K562 (cell line): ENCODE measurements around the gene ZNF146. TPM values are rescaled to one million over a fixed set of nuclear protein-coding genes. Genes with fewer than 3 reads are reported as not detected.

Experiments used
- CTCFL ChIP-seq: IDR thresholded peaks from 2 replicates; pipeline ENCODE4 v1.6.1; 2011; ENCODE audit warnings: borderline replicate concordance, low read depth, mild to moderate bottlenecking, moderate library complexity, low read length; ENCODE audit not compliant: insufficient read depth, poor library complexity, severe bottlenecking
- FOXA1 ChIP-seq: fragments of 450-650 bp; IDR thresholded peaks from 2 replicates; pipeline ENCODE4 v1.6.1; 2016; ENCODE audit warnings: mild to moderate bottlenecking, borderline replicate concordance
- FOXM1 ChIP-seq, 2 experiments: fragments of 450-650 bp in 1 of 2; sonication (generic) in 1 of 2; formaldehyde crosslinking in 1 of 2; IDR thresholded peaks; 2 replicates each; pipeline versions ENCODE4 v1.6.1 to v1.9.0; 2017 to 2022; ENCODE audit warnings: low read depth in 2 of 2, mild to moderate bottlenecking in 2 of 2, missing genetic modification reagents in 1 of 2, moderate library complexity in 1 of 2
- FOXO4 ChIP-seq: fragments of 450-650 bp; formaldehyde crosslinking; IDR thresholded peaks from 2 replicates; pipeline ENCODE4 v1.4.0; 2020; ENCODE audit warnings: mild to moderate bottlenecking, moderate library complexity
- GABPB1 ChIP-seq: sonication (generic); formaldehyde crosslinking; IDR thresholded peaks from 2 replicates; pipeline ENCODE4 v1.8.0; 2022; ENCODE audit warnings: mild to moderate bottlenecking, missing genetic modification reagents
- HLTF ChIP-seq: fragments of 450-650 bp; IDR thresholded peaks from 2 replicates; pipeline ENCODE4 v1.6.1; 2016
- JUND ChIP-seq, 2 experiments: IDR thresholded peaks; 2 replicates in 1 of 2; 3 replicates in 1 of 2; pipeline ENCODE4 v1.6.1; 2011; ENCODE audit warnings: borderline replicate concordance in 2 of 2, low read depth in 2 of 2, low read length in 2 of 2, improper control_type of control experiment in 1 of 2, missing biosample characterization in 1 of 2, missing genetic modification characterization in 1 of 2, missing genetic modification reagents in 1 of 2
- RNF2 ChIP-seq: sonication (generic); IDR thresholded peaks from 2 replicates; pipeline ENCODE4 v1.6.1; 2016
- TBL1XR1 ChIP-seq, 2 experiments: IDR thresholded peaks; 2 replicates each; pipeline ENCODE4 v1.6.1; 2012; ENCODE audit warnings: improper control_type of control experiment in 2 of 2, low read length in 2 of 2, mild to moderate bottlenecking in 1 of 2
- ZC3H4 ChIP-seq: sonication (generic); formaldehyde crosslinking; IDR thresholded peaks from 2 replicates; pipeline ENCODE4 v1.9.0; 2021; ENCODE audit warnings: missing genetic modification reagents, borderline replicate concordance
- ZNF212 ChIP-seq: fragments of 450-650 bp; formaldehyde crosslinking; IDR thresholded peaks from 2 replicates; pipeline ENCODE4 v1.4.0; 2020; ENCODE audit warnings: mild to moderate bottlenecking
- ZNF449 ChIP-seq: fragments of 250-450 bp; sonication (Bioruptor Pico); IDR thresholded peaks from 2 replicates; pipeline ENCODE4 v1.8.0; 2022; ENCODE audit warnings: moderate library complexity, mild to moderate bottlenecking, inconsistent platforms
- ZNF764 ChIP-seq: fragments of 250-450 bp; sonication (Bioruptor Pico); IDR thresholded peaks from 2 replicates; pipeline ENCODE4 v1.4.0; 2020; ENCODE audit warnings: low read depth, mild to moderate bottlenecking, moderate library complexity
- polyA plus RNA-seq, 8 experiments: library from polyadenylated mRNA; depleted of rRNA in 4 of 8; stranded (reverse) in 5 of 8; unstranded in 3 of 8; fragments of >200 nt; fragmentation: Nextera tagmentation in 2 of 8; fragmentation: Illumina TruSeq in 1 of 8; extraction: Ambion mirVana in 2 of 8; extraction: Trizol in 1 of 8; gene quantifications; 2 replicates each; pipeline versions ENCODE4 v1.2.1 to v1.2.3, GENCODE V29; 2011 to 2014; ENCODE audit warnings: inconsistent platforms in 1 of 8, missing spikeins in 1 of 8
- total RNA-seq, 7 experiments: library from RNA; depleted of rRNA in 6 of 7; stranded (reverse); fragments of >200 nt in 6 of 7; fragmentation: Illumina TruSeq in 2 of 7; extraction: Trizol in 2 of 7; gene quantifications; 2 replicates each; pipeline versions ENCODE4 v1.2.1 to v1.2.3, GENCODE V29; 2011 to 2021; ENCODE audit warnings: low replicate concordance in 1 of 7
- TF ChIP-seq, protein P1 (sequence below): fragments of 250-450 bp; sonication (Bioruptor Pico); IDR thresholded peaks from 2 replicates; pipeline ENCODE4 v1.8.0; 2021; ENCODE audit warnings: mild to moderate bottlenecking, moderate library complexity
- TF ChIP-seq, protein P2 (sequence below): fragments of 250-450 bp; sonication (Bioruptor Pico); IDR thresholded peaks from 2 replicates; pipeline ENCODE4 v1.5.0; 2021
- TF ChIP-seq, protein P3 (sequence below), 2 experiments: fragments of 450-650 bp; conservative IDR thresholded peaks; 2 replicates each; pipeline ENCODE4 v1.6.1; 2017; ENCODE audit warnings: mild to moderate bottlenecking in 2 of 2, moderate library complexity in 2 of 2

Gene ZNF146
- total and polyA plus RNA-seq, 9 of the 15 experiments (the other 6 are each of a cell fraction or from before 2014, with no cell fraction given), result 36.2 to 195 (median 116) TPM

GRCh38 chr19:36214386-36215275 lies at the start of gene ZNF146, which contains the start of gene ZNF565 (continued):
- TF ChIP-seq JUND (IDR thresholded peaks at IDR 0.05; ENCODE audit: borderline replicate concordance, low read depth, low read length) (peak; percentile 36; the same call in 1 of the 2 replicates), JUND (tag; IDR thresholded peaks at IDR 0.05; ENCODE audit: borderline replicate concordance, low read depth, low read length) (peak; percentile 52; the same call in 2 of the 3 replicates), ZNF212 (CRISPR knock-in tag) (no peak), GABPB1 (peak; percentile 75), ZNF449 (CRISPR knock-in tag) (no peak), TBL1XR1 (IDR thresholded peaks at IDR 0.05; ENCODE audit: low read length in 2 of 2) (peak in 1 of 2 experiments; percentile 37; a peak in 1 of 4 replicates), CTCFL (peak; percentile 16), FOXA1 (no peak), ZC3H4 (no peak), ZNF764 (CRISPR knock-in tag) (no peak), FOXM1 (IDR thresholded peaks at IDR 0.05; ENCODE audit: low read depth) (no peak), FOXM1 (CRISPR knock-in tag; IDR thresholded peaks at IDR 0.05; ENCODE audit: low read depth) (no peak), RNF2 (no peak), HLTF (no peak), FOXO4 (CRISPR knock-in tag) (no peak)
- TF ChIP-seq, protein P1, sequence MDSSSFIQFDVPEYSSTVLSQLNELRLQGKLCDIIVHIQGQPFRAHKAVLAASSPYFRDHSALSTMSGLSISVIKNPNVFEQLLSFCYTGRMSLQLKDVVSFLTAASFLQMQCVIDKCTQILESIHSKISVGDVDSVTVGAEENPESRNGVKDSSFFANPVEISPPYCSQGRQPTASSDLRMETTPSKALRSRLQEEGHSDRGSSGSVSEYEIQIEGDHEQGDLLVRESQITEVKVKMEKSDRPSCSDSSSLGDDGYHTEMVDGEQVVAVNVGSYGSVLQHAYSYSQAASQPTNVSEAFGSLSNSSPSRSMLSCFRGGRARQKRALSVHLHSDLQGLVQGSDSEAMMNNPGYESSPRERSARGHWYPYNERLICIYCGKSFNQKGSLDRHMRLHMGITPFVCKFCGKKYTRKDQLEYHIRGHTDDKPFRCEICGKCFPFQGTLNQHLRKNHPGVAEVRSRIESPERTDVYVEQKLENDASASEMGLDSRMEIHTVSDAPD (CRISPR knock-in tag), result no peak
- TF ChIP-seq, protein P2, sequence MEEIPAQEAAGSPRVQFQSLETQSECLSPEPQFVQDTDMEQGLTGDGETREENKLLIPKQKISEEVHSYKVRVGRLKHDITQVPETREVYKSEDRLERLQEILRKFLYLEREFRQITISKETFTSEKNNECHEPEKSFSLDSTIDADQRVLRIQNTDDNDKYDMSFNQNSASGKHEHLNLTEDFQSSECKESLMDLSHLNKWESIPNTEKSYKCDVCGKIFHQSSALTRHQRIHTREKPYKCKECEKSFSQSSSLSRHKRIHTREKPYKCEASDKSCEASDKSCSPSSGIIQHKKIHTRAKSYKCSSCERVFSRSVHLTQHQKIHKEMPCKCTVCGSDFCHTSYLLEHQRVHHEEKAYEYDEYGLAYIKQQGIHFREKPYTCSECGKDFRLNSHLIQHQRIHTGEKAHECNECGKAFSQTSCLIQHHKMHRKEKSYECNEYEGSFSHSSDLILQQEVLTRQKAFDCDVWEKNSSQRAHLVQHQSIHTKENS (CRISPR knock-in tag), result no peak
- TF ChIP-seq, protein P3, sequence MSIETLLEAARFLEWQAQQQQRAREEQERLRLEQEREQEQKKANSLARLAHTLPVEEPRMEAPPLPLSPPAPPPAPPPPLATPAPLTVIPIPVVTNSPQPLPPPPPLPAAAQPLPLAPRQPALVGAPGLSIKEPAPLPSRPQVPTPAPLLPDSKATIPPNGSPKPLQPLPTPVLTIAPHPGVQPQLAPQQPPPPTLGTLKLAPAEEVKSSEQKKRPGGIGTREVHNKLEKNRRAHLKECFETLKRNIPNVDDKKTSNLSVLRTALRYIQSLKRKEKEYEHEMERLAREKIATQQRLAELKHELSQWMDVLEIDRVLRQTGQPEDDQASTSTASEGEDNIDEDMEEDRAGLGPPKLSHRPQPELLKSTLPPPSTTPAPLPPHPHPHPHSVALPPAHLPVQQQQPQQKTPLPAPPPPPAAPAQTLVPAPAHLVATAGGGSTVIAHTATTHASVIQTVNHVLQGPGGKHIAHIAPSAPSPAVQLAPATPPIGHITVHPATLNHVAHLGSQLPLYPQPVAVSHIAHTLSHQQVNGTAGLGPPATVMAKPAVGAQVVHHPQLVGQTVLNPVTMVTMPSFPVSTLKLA (conservative IDR thresholded peaks at IDR 0.05), result peak; percentile 96 to 97
